ENCODE measurements around the gene EXOC4.
"Not testable (repeated sequence)": the region's sequence is repeated elsewhere in the genome, so short reads cannot be mapped to it uniquely, and the experiment has no call there.

The EXOC4 gene

DNA sequence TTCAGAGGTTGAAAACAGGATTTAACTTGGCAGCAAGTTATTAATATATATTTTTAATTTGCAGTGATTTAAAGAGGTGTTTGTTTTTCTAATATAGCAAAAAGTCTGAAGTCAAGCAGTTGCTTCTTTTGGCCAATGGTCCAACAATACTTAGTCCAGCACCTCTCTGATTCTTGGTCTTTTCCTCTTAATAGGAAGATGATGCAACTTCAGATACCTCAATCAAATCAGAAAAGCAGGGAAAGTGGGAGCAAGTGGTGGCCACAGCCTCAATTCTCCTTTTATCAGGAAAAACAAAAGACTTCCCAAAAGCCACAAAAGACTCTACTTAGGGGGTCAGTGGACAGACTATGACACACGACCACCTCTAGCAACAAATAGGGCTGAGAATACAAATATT, 740.7 kb downstream of the EXOC4 start:
- DNase-seq (ENCODE audit: extremely low read depth, low read depth) = no peak
- TF ChIP-seq, protein P1, sequence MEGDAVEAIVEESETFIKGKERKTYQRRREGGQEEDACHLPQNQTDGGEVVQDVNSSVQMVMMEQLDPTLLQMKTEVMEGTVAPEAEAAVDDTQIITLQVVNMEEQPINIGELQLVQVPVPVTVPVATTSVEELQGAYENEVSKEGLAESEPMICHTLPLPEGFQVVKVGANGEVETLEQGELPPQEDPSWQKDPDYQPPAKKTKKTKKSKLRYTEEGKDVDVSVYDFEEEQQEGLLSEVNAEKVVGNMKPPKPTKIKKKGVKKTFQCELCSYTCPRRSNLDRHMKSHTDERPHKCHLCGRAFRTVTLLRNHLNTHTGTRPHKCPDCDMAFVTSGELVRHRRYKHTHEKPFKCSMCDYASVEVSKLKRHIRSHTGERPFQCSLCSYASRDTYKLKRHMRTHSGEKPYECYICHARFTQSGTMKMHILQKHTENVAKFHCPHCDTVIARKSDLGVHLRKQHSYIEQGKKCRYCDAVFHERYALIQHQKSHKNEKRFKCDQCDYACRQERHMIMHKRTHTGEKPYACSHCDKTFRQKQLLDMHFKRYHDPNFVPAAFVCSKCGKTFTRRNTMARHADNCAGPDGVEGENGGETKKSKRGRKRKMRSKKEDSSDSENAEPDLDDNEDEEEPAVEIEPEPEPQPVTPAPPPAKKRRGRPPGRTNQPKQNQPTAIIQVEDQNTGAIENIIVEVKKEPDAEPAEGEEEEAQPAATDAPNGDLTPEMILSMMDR (IDR thresholded peaks at IDR 0.05; ENCODE audit: low read depth, low read length) = no peak

DNA sequence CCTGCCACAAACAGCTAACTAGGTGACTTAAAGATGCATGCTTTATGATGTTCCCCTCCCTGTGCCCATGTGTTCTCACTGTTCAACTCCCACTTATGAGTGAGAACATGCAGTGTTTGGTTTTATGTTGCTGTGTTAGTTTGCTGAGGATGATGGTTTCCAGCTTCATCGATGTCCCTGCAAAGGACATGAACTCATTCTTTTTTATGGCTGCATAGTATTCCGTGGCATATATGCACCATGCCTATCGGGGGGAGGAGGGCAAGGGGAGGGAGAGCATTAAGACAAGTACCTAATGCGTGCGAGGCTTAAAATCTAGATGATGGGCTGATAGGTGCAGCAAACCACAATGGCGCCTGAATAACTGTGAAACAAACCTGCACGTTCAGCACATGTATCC, 741.2 kb downstream of the EXOC4 start:
- not testable (repeated sequence) for DNase-seq (ENCODE audit: extremely low read depth, low read depth)

DNA sequence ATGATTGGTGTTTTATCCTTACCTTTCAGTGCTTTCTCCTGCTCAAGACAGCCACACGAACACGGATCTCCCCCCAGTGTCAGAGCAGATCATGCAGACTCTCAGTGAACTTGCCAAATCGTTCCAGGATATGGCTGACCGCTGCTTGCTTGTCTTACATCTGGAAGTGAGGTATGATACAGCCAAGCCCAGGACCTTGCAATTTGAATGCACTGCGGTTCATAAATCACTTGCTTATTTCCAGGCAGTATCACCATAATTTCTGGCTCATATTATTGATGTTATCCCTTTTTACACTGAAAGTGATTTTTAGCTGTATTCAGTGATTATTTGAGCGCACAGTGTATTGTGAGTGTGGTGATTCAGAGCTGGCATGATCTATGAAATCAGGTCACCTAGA, 744.6 kb downstream of the EXOC4 start:
- TF ChIP-seq, protein P1 (IDR thresholded peaks at IDR 0.05; ENCODE audit: low read depth, low read length) = no peak
- DNase-seq (ENCODE audit: extremely low read depth, low read depth) = no peak

DNA sequence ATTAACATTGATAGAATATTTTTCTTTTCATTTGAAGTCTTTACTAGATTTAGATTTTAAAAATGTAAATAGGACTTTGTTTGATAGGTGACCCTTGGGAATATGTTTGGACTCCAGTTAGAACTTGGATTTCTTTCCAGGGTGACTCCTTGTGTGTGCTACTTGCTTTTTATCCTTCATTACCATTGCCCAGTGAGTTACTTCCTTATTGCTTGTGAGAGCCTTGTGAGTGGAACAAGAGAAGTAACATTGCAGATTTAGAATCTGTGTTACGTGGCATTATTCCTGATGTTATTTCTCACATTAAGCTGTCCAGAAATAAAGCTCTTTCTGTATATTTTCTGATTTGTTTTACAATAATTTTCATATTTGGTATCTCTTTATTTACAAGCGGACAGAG, 746.3 kb downstream of the EXOC4 start:
- DNase-seq (ENCODE audit: extremely low read depth, low read depth) = no peak
- TF ChIP-seq, protein P1 (IDR thresholded peaks at IDR 0.05; ENCODE audit: low read depth, low read length) = no peak

DNA sequence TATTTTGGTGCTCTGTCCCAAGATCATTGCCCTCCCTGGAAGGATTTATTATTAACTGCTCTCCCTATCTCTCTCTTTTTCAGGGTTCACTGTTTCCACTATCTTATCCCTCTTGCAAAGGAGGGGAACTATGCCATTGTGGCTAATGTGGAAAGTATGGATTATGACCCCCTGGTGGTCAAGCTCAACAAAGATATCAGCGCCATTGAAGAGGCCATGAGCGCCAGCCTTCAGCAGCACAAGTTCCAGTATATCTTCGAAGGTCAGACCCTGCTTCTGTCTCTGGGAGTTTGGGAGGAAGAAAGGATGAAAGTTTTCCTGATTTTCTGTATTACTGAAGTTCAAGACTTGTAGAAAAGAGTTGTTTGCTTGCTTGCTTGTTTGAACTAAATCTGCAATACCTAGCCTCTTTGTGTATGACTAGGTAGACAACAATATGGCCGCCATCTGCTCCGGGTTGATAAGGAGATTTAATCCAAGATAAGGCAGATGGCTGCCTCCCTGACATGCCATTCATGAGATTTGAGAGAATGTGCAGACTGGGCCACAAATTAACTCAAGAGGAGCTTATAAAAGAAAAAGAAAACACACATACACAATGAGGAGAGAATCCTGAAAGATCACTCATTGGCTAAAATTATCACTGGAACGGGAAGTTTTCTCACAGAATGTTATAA, 752.1 kb downstream of the EXOC4 start:
- TF ChIP-seq, protein P1 (IDR thresholded peaks at IDR 0.05; ENCODE audit: low read depth, low read length) = no peak
- no peak for DNase-seq (ENCODE audit: extremely low read depth, low read depth)

DNA sequence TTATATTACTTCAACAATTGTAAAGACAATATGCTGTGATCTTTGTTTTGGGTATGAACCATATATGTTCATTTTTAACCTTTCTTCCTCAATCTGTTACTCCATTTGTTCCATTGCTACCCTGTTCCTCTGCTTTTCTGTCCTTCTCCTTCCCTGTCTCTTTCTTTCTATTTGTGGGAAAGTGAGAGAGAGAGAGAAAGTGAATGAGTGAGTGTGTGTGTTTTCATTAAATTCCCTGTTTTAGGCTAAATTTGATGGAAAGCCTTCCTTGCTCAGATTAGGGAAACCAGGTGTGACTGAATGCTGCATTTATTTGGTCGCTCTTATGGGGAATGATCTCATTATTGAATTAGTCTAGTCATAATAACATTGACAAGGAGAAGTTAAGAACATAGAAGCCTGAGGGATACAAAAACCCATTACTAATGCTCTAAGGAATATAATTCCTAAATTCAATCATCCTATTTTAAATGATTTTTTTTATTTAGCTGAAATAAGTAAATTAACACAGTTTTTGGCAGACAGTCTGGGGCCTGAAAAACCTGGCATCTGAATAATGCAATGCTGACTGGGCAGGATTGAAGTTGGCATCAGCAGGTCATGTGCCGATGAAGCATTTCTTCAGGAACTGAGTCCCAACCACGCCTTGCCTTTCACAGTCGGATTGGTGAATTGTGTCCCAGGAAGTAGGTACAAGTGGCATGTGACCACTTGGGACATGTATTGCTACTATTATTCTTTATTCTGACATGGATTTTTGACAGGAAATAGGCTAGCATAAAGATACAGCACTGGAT, 756.6 kb downstream of the EXOC4 start:
- TF ChIP-seq, protein P1 (IDR thresholded peaks at IDR 0.05; ENCODE audit: low read depth, low read length) = no peak
- no peak for DNase-seq (ENCODE audit: extremely low read depth, low read depth)

DNA sequence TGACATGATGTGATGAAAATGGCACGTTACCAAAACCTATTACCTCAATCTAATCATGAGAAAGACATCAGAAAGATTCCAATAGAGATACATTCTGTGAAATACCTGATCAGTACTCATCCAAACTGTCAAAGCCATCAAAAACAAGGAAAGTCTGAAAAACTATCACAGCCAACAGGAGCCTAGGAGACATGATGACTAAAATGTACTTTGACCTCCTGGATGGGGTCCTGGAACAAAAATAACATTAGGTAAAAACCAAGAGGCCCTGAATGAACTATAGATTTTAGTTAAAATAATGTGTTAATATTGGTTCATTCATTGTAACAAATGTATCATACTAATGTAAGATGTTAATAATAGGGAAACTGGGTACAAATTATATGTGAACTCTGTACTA, 760.4 kb downstream of the EXOC4 start:
- TF ChIP-seq, protein P1 (IDR thresholded peaks at IDR 0.05; ENCODE audit: low read depth, low read length) = no peak
- no peak for DNase-seq (ENCODE audit: extremely low read depth, low read depth)

All from AG09319 (cell line).